ENCODE results near the gene GTF2E1. TPM values are rescaled to one million over a fixed set of nuclear protein-coding genes. Genes with fewer than 3 reads are reported as not detected.
"Not testable (repeated sequence)": the region's sequence is repeated elsewhere in the genome, so short reads cannot be mapped to it uniquely, and the experiment has no call there.

GTF2E1 gene
- total and polyA plus RNA-seq, 9 donors, result 8.5 to 11.3 (median 10.4) TPM

DNA sequence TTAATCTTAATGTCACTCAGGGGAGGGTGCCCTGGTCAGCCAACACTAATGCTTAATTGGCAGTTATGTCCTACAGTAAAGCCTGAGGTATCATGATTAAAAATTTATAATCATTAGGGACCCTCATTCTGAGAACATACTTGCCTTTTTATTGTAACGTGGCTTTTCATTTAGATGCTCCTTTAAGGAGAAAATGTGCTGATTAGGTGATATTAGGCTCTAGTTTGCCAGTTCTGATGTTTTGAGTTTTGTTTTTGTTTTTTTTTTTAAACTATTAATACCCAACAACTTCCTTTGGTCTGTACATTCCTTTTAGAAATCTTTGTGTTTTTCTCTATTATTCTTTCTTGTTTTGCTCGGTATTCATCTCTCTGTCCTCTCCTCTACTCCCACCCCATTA is 10.3 kb downstream of the GTF2E1 start:
- Histone ChIP-seq H3K27me3 (ENCODE audit: control insufficient read depth, insufficient read depth, low read length) (no peaks in the 10 kb centered on the region), H3K4me3 (ENCODE audit: low read length) (no peak overlapping the region), H3K36me3 (ENCODE audit: control insufficient read depth, insufficient read depth, low read length) (peaks cover 2% of the 10 kb centered on the region), H3K9me3 (replicated peaks; ENCODE audit: control insufficient read depth, low read depth, low read length) (no peaks in the 10 kb centered on the region), H3K4me1 (ENCODE audit: control insufficient read depth, insufficient read depth, low read length) (no peaks in the 10 kb centered on the region), H3K27ac (ENCODE audit: low read length) (no peak overlapping the region)
- no peak for DNase-seq
- no CpG with 5 or more reads among the region's 2 CpGs for WGBS (ENCODE audit: insufficient coverage)

DNA sequence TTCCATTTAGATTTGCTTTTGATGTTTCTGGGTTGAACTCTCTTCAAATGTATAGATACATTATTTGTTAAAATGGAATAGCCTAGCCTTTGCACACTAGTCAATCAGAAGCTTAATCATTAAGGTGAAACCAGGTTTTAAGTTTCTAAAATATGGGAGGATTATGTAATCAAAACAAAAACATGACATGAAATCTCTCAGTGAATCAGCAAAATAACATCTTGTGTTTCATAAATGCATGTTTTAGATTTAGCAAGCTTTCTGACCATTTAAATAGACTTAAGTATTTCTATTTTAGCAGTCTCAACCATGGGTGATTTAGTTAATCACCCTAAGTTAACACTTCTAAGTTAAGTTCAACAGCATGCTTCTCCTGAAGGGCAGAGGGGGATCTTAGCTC is 11.3 kb downstream of the GTF2E1 start:
- H3K36me3 ChIP-seq (ENCODE audit: control insufficient read depth, insufficient read depth, low read length), result peaks cover 2% of the 10 kb centered on the region
- H3K4me1 ChIP-seq (ENCODE audit: control insufficient read depth, insufficient read depth, low read length), result no peaks in the 10 kb centered on the region
- no peak overlapping the region for H3K27ac ChIP-seq (ENCODE audit: low read length)
- DNase-seq, result no peak
- no peaks in the 10 kb centered on the region for H3K27me3 ChIP-seq (ENCODE audit: control insufficient read depth, insufficient read depth, low read length)
- no peak overlapping the region for H3K4me3 ChIP-seq (ENCODE audit: low read length)
- no peaks in the 10 kb centered on the region for H3K9me3 ChIP-seq (replicated peaks; ENCODE audit: control insufficient read depth, low read depth, low read length)

DNA sequence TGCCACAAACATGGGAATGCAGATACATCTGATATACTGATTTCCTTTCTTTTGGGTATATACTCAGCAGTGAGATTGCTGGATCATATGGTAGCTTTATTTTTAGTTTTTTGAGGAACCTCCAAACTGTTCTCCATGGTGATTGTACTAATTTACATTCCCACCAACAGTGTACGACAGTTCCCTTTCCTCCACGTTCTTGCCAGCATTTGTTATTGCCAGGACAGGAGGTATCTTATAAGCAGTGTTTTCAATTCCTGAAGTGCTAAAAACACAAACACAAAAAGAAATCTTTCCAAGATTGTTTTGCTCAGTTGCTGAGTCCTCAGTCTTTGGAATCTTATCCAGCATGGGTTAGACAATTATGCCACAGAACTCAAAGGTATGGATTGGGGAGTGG is 13.5 kb downstream of the GTF2E1 start:
- no CpG with 5 or more reads among the region's 2 CpGs for WGBS (ENCODE audit: insufficient coverage)
- peak; percentile 11 for DNase-seq
- no peaks in the 10 kb centered on the region for H3K27me3 ChIP-seq (ENCODE audit: control insufficient read depth, insufficient read depth, low read length)
- no peak overlapping the region for H3K27ac ChIP-seq (ENCODE audit: low read length)
- no peak overlapping the region for H3K4me3 ChIP-seq (ENCODE audit: low read length)
- no peaks in the 10 kb centered on the region for H3K4me1 ChIP-seq (ENCODE audit: control insufficient read depth, insufficient read depth, low read length)
- peaks cover under 1% of the 10 kb centered on the region for H3K36me3 ChIP-seq (ENCODE audit: control insufficient read depth, insufficient read depth, low read length)
- H3K9me3 ChIP-seq (replicated peaks; ENCODE audit: control insufficient read depth, low read depth, low read length), result no peaks in the 10 kb centered on the region

DNA sequence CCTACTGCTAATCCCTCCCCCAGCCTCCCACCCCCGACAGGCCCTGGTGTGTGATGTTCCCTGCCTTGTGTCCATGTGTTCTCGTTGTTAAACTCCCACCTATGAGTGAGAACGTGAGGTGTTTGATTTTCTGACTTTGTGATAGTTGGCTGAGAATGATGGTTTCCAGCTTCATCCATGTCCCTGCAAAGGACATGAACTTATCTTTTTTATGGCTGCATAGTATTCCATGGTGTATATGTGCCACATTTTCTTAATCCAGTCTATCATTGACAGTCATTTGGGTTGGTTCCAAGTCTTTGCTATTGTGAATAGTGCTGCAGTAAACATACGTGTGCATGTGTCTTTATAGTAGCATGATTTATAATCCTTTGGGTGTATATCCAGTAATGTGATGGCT is 16.0 kb downstream of the GTF2E1 start:
- H3K27me3 ChIP-seq (ENCODE audit: control insufficient read depth, insufficient read depth, low read length); H3K4me1 ChIP-seq (ENCODE audit: control insufficient read depth, insufficient read depth, low read length); H3K9me3 ChIP-seq (replicated peaks; ENCODE audit: control insufficient read depth, low read depth, low read length); H3K4me3 ChIP-seq (ENCODE audit: low read length); H3K27ac ChIP-seq (ENCODE audit: low read length); H3K36me3 ChIP-seq (ENCODE audit: control insufficient read depth, insufficient read depth, low read length); DNase-seq: not testable (repeated sequence)
- WGBS (ENCODE audit: insufficient coverage), result no CpG with 5 or more reads among the region's 4 CpGs

DNA sequence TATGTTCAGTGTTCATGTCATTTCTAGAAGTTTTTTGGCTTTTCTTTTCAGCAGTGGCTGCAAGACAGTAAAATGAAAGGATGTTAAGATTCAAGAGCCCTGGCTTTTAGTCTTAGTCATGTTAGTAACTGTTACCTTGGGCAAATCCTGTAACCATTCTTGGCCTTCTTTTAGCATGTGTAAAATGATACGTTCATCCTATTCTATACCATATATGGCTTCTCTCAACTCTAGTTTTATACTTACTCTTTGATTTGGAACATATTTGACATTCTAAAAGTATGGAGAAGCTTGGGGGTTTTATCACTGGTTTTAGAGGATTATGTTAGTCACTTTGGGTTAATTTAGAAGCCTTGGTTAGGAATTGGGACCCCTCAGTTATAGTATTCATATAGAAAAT is 20.1 kb downstream of the GTF2E1 start:
- no peak for DNase-seq
- Histone ChIP-seq H3K4me3 (ENCODE audit: low read length) (no peak overlapping the region), H3K9me3 (replicated peaks; ENCODE audit: control insufficient read depth, low read depth, low read length) (no peaks in the 10 kb centered on the region), H3K36me3 (ENCODE audit: control insufficient read depth, insufficient read depth, low read length) (no peaks in the 10 kb centered on the region), H3K27ac (ENCODE audit: low read length) (no peak overlapping the region), H3K4me1 (ENCODE audit: control insufficient read depth, insufficient read depth, low read length) (no peaks in the 10 kb centered on the region), H3K27me3 (ENCODE audit: control insufficient read depth, insufficient read depth, low read length) (no peaks in the 10 kb centered on the region)
- WGBS (ENCODE audit: insufficient coverage), result no CpG with 5 or more reads among the region's 1 CpG

DNA sequence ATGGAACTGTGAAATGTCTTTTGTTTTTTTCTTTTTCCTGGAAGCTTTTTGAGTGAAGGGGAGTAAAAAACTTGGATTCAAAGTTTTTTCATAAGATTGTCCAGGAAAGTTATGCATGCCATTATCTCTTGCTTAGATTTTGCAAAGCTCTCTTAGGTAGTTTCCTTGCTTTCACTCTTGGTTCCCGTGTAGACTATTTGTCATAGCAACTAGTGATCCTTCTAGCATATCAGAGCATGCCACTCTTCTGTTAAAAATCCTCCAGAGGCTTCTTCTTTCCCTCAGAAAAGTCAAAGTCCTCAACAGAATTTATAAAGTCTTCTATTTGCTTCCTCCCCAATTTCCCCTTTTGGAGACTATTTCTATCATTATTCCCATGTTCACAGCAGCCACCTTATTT is 21.1 kb downstream of the GTF2E1 start:
- no peak overlapping the region for H3K4me3 ChIP-seq (ENCODE audit: low read length)
- H3K4me1 ChIP-seq (ENCODE audit: control insufficient read depth, insufficient read depth, low read length), result no peaks in the 10 kb centered on the region
- DNase-seq, result no peak
- H3K27ac ChIP-seq (ENCODE audit: low read length), result no peak overlapping the region
- 64% methylated on average over 1 of the region's 1 CpG for WGBS (ENCODE audit: insufficient coverage)
- no peaks in the 10 kb centered on the region for H3K36me3 ChIP-seq (ENCODE audit: control insufficient read depth, insufficient read depth, low read length)
- H3K27me3 ChIP-seq (ENCODE audit: control insufficient read depth, insufficient read depth, low read length), result no peaks in the 10 kb centered on the region
- H3K9me3 ChIP-seq (replicated peaks; ENCODE audit: control insufficient read depth, low read depth, low read length), result no peaks in the 10 kb centered on the region

DNA sequence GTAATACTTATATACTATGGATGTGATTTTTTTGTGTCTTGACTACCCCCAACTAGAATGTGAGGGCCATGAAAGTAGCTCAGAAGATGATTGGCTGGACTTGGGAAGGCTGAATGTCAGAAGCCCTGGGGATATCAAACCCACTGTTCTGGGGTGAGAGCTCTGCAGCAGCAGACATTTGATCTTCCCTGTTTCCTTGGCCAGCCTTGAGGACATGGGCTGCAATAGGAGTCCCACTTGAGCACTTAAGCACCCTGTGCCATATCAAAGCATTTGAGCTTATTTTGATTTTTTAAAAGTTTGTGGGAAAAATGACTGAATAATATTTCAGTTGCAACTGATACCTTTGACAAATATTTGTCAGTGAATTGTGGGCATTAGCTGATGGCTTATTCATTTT is 21.7 kb downstream of the GTF2E1 start:
- H3K4me3 ChIP-seq (ENCODE audit: low read length), result no peak overlapping the region
- no peak overlapping the region for H3K27ac ChIP-seq (ENCODE audit: low read length)
- DNase-seq, result no peak

DNA sequence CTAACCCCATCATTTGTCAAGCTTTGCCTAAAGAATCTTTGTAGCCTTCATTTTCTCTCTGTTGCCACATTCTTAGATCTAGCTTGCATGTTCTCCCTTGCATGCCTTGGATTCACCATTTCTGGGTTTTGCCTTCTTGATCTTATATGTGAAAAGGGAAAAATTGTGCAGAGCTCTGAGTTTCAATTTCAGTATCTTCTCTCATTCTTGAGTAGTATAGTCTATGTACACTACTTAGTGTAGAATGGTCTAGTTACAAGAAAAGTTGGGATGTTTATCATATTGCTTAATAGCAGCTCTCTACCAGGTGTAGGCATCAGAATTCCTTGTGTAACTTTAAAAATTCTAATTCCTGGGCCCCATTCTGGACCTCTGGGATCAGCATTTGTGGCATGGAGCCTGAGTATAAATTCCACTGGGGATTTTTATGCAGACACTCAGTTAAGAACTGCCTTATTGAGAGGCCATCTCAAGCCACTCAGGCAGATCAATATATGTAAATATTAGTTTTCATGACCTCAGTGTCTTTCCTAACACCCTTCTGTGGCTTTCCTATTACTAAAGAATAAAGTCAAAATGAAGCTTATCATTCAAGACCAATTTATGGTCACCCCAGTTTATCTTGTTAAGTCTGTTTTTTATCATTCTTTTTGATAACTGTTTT is 23.4 kb downstream of the GTF2E1 start:
- peaks cover 5% of the 10 kb centered on the region for H3K36me3 ChIP-seq (ENCODE audit: control insufficient read depth, insufficient read depth, low read length)
- H3K27ac ChIP-seq (ENCODE audit: low read length), result no peak overlapping the region
- H3K4me3 ChIP-seq (ENCODE audit: low read length), result no peak overlapping the region
- no peaks in the 10 kb centered on the region for H3K4me1 ChIP-seq (ENCODE audit: control insufficient read depth, insufficient read depth, low read length)
- no peak for DNase-seq
- H3K27me3 ChIP-seq (ENCODE audit: control insufficient read depth, insufficient read depth, low read length), result no peaks in the 10 kb centered on the region
- no peaks in the 10 kb centered on the region for H3K9me3 ChIP-seq (replicated peaks; ENCODE audit: control insufficient read depth, low read depth, low read length)

More for the DNA sequence above, 21.7 kb downstream of the GTF2E1 start:
- Histone ChIP-seq H3K27me3 (ENCODE audit: control insufficient read depth, insufficient read depth, low read length) (no peaks in the 10 kb centered on the region), H3K4me1 (ENCODE audit: control insufficient read depth, insufficient read depth, low read length) (no peaks in the 10 kb centered on the region), H3K36me3 (ENCODE audit: control insufficient read depth, insufficient read depth, low read length) (no peaks in the 10 kb centered on the region), H3K9me3 (replicated peaks; ENCODE audit: control insufficient read depth, low read depth, low read length) (no peaks in the 10 kb centered on the region)

DNA sequence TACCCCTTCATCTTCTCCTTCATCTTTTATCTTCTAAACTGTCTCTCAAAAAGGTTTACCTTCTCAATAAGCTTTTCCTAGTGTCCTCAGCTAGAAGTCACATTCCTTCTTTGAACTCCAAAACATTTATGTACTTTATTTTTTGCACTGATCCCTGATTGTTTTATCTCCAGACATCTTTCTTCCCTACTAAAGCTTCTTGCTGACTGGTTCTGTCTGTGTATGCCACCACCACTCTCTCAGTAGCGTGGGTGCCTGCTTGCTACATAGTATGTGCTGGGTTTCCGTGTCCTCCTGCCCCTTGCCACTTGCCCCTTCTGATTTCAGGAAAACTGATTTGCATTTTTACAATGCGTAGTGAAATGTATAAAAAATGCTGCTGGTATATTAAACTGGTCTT is 24.0 kb downstream of the GTF2E1 start:
- peaks cover 5% of the 10 kb centered on the region for H3K36me3 ChIP-seq (ENCODE audit: control insufficient read depth, insufficient read depth, low read length)
- no peaks in the 10 kb centered on the region for H3K9me3 ChIP-seq (replicated peaks; ENCODE audit: control insufficient read depth, low read depth, low read length)
- no peaks in the 10 kb centered on the region for H3K27me3 ChIP-seq (ENCODE audit: control insufficient read depth, insufficient read depth, low read length)
- no peak for DNase-seq
- no CpG with 5 or more reads among the region's 3 CpGs for WGBS (ENCODE audit: insufficient coverage)
- no peaks in the 10 kb centered on the region for H3K4me1 ChIP-seq (ENCODE audit: control insufficient read depth, insufficient read depth, low read length)
- H3K27ac ChIP-seq (ENCODE audit: low read length), result no peak overlapping the region
- H3K4me3 ChIP-seq (ENCODE audit: low read length), result no peak overlapping the region

DNA sequence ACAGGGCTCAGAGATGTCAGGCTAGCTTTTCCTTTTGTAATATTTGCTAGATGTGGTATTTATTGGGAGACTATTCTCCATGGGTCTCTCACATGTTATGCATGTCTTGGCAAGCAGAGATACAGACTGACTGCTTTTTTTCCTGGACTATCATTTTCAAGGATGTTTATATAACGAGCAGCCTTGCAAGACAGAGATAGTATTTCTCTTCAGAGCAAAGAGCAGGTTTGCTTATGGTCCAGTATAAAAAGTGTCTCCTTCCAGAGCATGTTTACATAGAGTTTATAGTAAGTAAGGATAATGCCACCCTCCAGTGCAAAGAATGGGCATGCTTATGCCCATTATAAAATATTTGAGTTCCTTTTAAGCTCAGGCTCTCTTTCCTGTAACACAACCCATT is 24.6 kb downstream of the GTF2E1 start:
- DNase-seq, result no peak
- 40% methylated on average over 1 of the region's 1 CpG for WGBS (ENCODE audit: insufficient coverage)

DNA sequence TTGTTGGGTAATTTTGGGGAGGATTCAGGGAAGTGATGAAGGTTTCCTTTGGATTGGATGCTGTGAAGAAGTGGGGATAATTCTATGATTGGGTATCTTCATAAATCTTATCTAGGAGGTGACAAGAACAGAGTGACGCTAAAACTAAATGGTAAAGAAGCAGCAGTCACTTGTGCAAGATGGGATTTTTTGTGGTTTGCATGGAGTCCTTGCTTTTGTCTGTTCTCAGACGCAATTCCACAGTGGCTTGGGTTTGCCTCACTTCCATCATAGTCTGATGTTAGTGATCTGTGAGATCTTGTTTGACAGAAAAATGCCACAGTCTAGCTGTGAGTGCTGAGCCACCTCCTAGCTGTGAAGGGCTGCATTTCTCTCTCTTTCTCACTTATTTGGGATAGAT is 26.9 kb downstream of the GTF2E1 start:
- H3K36me3 ChIP-seq (ENCODE audit: control insufficient read depth, insufficient read depth, low read length), result peaks cover 10% of the 10 kb centered on the region
- no peaks in the 10 kb centered on the region for H3K4me1 ChIP-seq (ENCODE audit: control insufficient read depth, insufficient read depth, low read length)
- no CpG with 5 or more reads among the region's 2 CpGs for whole genome bisulfite sequencing (ENCODE audit: insufficient coverage)
- H3K4me3 ChIP-seq (ENCODE audit: low read length), result no peak overlapping the region
- H3K27me3 ChIP-seq (ENCODE audit: control insufficient read depth, insufficient read depth, low read length), result no peaks in the 10 kb centered on the region
- no peak overlapping the region for H3K27ac ChIP-seq (ENCODE audit: low read length)
- no peak for DNase-seq
- H3K9me3 ChIP-seq (replicated peaks; ENCODE audit: control insufficient read depth, low read depth, low read length), result no peaks in the 10 kb centered on the region

More for the DNA sequence above, 24.6 kb downstream of the GTF2E1 start:
- Histone ChIP-seq H3K9me3 (replicated peaks; ENCODE audit: control insufficient read depth, low read depth, low read length) (no peaks in the 10 kb centered on the region), H3K4me1 (ENCODE audit: control insufficient read depth, insufficient read depth, low read length) (no peaks in the 10 kb centered on the region), H3K4me3 (ENCODE audit: low read length) (no peak overlapping the region), H3K36me3 (ENCODE audit: control insufficient read depth, insufficient read depth, low read length) (peaks cover 5% of the 10 kb centered on the region), H3K27me3 (ENCODE audit: control insufficient read depth, insufficient read depth, low read length) (no peaks in the 10 kb centered on the region), H3K27ac (ENCODE audit: low read length) (no peak overlapping the region)

Data from muscle of leg (tissue), 11 donors.